Effector memory CD4-positive, alpha-beta T cell (primary cell): Measurements from ENCODE around the gene CCDC85A.

Source experiments
- DNase-seq, 3 donors: peaks; one replicate each; pipeline ENCODE4 v3.0.0-alpha.2; 2020
- H3K27ac ChIP-seq: 2 replicates; pipeline ENCODE4 v1.7.0; 2013; ENCODE audit warnings: mild to moderate bottlenecking, low read length, moderate library complexity; ENCODE audit not compliant: insufficient read depth, poor library complexity, severe bottlenecking
- H3K27me3 ChIP-seq: replicated peaks from 2 replicates; pipeline ENCODE4 v1.7.0; 2013; ENCODE audit warnings: mild to moderate bottlenecking, low read length; ENCODE audit not compliant: insufficient read depth, control insufficient read depth, poor library complexity, severe bottlenecking
- H3K36me3 ChIP-seq: 2 replicates; pipeline ENCODE4 v1.7.0; 2013; ENCODE audit warnings: mild to moderate bottlenecking, low read length, moderate library complexity; ENCODE audit not compliant: control insufficient read depth, insufficient read depth
- H3K4me1 ChIP-seq: 2 replicates; pipeline ENCODE4 v1.7.0; 2013; ENCODE audit warnings: low read length, mild to moderate bottlenecking; ENCODE audit not compliant: control insufficient read depth, insufficient read depth, poor library complexity, severe bottlenecking
- H3K4me3 ChIP-seq: 2 replicates; pipeline ENCODE4 v1.7.0; 2013; ENCODE audit warnings: low read length, low read depth, mild to moderate bottlenecking; ENCODE audit not compliant: insufficient read depth, poor library complexity, severe bottlenecking
- H3K9me3 ChIP-seq: 2 replicates; pipeline ENCODE4 v1.7.0; 2013; ENCODE audit warnings: mild to moderate bottlenecking, low read length, moderate library complexity; ENCODE audit not compliant: control insufficient read depth

The CCDC85A gene

DNA sequence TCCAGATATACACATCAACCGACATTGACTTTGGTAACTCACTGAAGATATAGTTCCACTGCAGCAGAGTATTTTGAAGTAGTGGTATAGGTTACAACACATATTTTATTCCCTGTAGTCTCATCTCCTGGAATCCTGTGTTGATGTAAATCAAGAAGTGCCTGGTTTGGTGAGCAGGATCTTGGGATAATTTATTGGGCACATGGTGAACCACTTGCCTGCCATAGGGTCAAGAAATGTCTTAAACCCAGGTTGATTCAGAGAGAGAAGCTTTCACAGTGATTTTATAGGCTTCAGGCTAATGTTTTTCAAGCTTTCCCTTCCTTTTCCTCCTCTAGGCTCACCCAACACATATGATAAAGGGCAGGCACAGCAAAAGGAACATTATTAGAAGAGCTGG, 24.6 kb downstream of the CCDC85A start:
- H3K9me3 ChIP-seq: no peaks in the 10 kb centered on the region
- H3K36me3 ChIP-seq: no peaks in the 10 kb centered on the region
- DNase-seq: no peak
- no peaks in the 10 kb centered on the region for H3K4me1 ChIP-seq
- no peaks in the 10 kb centered on the region for H3K27me3 ChIP-seq
- H3K27ac ChIP-seq: no peak overlapping the region
- H3K4me3 ChIP-seq: no peak overlapping the region

DNA sequence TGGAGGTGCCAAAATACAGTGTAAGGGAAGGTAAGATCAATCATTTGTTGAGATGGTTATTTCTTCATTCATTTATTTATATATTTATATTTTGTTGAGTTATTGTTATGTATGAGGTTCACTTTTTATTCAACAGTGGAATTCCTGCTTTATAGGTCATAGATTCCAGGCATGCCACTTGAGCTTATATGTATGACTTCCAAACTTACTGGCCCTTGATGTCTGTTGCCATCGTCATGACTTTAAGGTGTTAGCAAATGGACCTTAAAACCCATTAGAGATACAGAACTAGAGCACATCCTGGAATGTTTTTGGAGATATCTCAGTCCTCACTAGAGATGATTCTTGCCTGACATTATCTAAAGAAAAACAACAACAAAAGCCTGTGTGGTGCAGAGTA, 25.9 kb downstream of the CCDC85A start:
- H3K9me3 ChIP-seq: no peaks in the 10 kb centered on the region
- no peak overlapping the region for H3K27ac ChIP-seq
- H3K36me3 ChIP-seq: no peaks in the 10 kb centered on the region
- no peaks in the 10 kb centered on the region for H3K27me3 ChIP-seq
- no peak overlapping the region for H3K4me3 ChIP-seq
- DNase-seq: no peak
- H3K4me1 ChIP-seq: no peaks in the 10 kb centered on the region

DNA sequence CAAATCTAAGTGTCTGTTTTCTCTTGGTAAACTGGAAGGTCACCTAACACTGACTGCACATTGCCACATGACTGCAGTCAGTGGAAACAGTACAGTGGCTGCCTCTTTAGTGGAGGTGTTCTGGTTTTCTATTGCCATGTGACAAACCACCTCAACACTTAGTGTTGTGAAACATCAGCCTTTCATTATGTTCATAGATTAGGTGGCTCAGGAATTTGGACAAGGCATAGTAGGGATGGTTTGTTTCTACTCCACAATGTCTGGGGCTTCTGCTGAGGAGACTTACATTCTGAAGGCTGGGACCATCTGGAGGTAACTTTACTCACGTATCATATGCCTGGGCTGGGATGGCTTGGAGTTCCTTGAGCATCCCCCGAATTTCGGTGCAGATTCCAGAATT, 26.5 kb downstream of the CCDC85A start:
- no peak overlapping the region for H3K27ac ChIP-seq
- no peaks in the 10 kb centered on the region for H3K27me3 ChIP-seq
- H3K4me3 ChIP-seq: no peak overlapping the region
- no peaks in the 10 kb centered on the region for H3K4me1 ChIP-seq
- H3K9me3 ChIP-seq: no peaks in the 10 kb centered on the region
- H3K36me3 ChIP-seq: no peaks in the 10 kb centered on the region
- no peak for DNase-seq

DNA sequence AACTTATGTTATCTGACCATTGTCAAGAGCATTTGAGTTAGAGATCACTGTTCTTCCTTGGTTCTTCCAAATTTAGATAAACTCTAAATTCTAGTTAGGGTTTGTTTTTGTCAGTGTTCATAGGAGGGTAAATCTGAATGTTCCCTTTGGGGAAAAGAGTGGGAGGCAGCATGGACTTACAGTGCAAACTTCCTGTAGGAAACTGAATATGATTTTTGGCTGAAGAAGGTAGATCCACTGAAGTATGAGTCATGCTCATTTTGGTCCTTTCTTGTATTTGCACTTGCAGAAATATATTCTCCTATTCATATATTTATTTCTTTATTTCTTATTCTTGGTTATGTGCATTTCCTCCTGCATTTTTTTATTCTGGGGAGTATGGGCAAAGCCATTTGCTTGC, 27.3 kb downstream of the CCDC85A start:
- no peaks in the 10 kb centered on the region for H3K4me1 ChIP-seq
- no peak overlapping the region for H3K27ac ChIP-seq
- H3K27me3 ChIP-seq: no peaks in the 10 kb centered on the region
- no peak for DNase-seq
- H3K4me3 ChIP-seq: no peak overlapping the region
- H3K36me3 ChIP-seq: no peaks in the 10 kb centered on the region
- no peaks in the 10 kb centered on the region for H3K9me3 ChIP-seq

DNA sequence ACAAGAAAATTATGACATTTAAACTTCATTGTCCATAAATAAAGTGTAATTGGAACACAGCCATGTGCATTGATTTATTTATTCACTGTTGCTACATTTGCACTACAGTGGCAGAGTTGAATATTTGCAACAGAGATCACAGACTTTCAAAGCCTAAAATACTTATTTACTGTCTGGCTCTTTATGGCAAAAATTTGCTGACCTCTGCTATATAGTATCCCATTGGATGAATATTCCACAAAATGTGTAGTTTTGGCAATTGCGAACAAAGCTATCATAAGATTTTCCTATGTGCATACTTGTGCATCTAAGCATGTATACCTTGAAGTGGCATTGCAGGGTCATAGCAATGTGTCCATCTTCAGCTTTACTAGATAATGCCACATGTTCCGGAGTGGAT, 32.1 kb downstream of the CCDC85A start:
- no peak overlapping the region for H3K4me3 ChIP-seq
- H3K9me3 ChIP-seq: no peaks in the 10 kb centered on the region
- no peak for DNase-seq
- no peaks in the 10 kb centered on the region for H3K36me3 ChIP-seq
- H3K4me1 ChIP-seq: no peaks in the 10 kb centered on the region
- no peaks in the 10 kb centered on the region for H3K27me3 ChIP-seq
- H3K27ac ChIP-seq: no peak overlapping the region

DNA sequence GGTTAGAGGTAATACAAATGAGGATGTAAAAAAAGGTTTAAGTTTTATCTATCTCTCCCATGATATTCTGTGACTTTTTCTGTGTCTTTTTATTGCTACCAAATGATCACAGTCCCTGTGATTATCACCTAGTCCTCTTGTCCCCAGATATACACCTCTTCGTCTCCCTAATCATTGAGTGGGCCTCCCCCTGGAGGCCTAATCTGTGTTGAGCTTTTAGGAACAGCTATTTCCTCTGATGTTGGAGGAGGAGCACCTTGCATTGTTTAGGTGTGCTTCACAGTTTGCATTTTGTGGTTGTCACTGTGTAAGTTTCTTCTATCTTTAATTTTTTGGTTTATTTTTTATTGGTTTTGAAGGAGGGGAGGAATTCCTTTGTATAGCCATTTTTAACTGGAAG, 33.3 kb downstream of the CCDC85A start:
- no peak for DNase-seq
- no peak overlapping the region for H3K27ac ChIP-seq
- H3K27me3 ChIP-seq: no peaks in the 10 kb centered on the region
- no peaks in the 10 kb centered on the region for H3K9me3 ChIP-seq
- H3K4me1 ChIP-seq: no peaks in the 10 kb centered on the region
- no peak overlapping the region for H3K4me3 ChIP-seq
- H3K36me3 ChIP-seq: no peaks in the 10 kb centered on the region

DNA sequence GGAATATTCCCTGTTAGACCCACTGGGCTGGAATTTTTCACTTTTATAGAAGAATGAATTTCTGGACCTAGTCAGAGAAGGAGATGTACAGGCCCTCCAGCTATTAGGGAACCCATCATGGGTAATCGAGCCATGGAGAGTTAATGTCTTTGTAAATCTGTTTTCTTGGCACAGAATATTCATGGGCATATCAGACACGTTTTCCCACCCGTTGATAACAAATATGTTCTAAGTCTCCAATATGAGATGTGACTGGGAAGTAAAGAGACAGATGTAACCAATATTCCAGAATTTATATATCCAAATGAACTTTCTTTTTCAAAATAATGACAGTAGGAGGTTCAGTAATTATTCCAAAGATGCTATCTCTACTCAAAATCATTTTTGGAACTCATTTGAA, 38.7 kb downstream of the CCDC85A start:
- Histone ChIP-seq H3K9me3 (no peaks in the 10 kb centered on the region), H3K27me3 (no peaks in the 10 kb centered on the region), H3K4me3 (no peak overlapping the region), H3K36me3 (no peaks in the 10 kb centered on the region), H3K4me1 (no peaks in the 10 kb centered on the region), H3K27ac (no peak overlapping the region)
- DNase-seq: no peak

DNA sequence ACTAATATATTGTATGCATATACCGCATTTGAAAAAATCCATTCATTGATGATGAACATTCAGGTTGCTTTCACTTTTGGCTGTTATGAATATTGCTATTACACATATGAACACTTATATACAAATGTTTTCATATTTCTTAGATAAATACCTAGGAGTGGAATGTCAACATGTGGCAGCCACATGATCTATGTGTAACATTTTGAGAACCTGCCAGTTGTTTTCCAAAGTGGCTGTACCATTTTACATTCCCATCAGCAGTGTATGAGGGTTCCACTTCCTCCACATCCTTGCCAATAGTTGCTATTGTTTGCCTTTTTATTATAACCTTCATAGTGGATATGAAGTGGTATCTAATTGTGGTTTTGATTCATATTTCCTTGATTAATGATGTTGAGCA, 40.5 kb downstream of the CCDC85A start:
- Histone ChIP-seq H3K36me3 (no peaks in the 10 kb centered on the region), H3K4me1 (no peaks in the 10 kb centered on the region), H3K4me3 (no peak overlapping the region), H3K9me3 (no peaks in the 10 kb centered on the region), H3K27me3 (no peaks in the 10 kb centered on the region), H3K27ac (no peak overlapping the region)
- no peak for DNase-seq

DNA sequence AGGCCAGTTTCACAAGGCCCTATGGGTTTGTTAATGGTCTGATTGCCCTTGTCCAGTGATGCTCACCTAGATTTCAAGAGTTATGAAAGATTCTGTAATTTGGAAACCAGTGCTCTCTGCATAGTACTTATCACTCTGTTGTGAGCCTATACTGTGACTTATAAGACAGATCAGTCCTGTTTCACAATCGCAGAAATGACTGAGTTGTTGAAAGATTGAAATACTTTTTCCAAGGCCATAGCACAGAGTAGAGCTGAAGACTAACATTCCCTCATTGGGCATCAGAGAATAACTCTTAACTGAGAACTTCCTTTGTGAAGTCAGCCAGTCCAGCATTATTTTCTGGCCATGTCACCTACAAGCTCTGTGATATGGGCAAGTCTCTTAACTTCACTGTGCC, 44.0 kb downstream of the CCDC85A start:
- Histone ChIP-seq H3K27ac (no peak overlapping the region), H3K4me1 (no peaks in the 10 kb centered on the region), H3K9me3 (no peaks in the 10 kb centered on the region), H3K4me3 (no peak overlapping the region), H3K36me3 (no peaks in the 10 kb centered on the region), H3K27me3 (no peaks in the 10 kb centered on the region)
- no peak for DNase-seq

DNA sequence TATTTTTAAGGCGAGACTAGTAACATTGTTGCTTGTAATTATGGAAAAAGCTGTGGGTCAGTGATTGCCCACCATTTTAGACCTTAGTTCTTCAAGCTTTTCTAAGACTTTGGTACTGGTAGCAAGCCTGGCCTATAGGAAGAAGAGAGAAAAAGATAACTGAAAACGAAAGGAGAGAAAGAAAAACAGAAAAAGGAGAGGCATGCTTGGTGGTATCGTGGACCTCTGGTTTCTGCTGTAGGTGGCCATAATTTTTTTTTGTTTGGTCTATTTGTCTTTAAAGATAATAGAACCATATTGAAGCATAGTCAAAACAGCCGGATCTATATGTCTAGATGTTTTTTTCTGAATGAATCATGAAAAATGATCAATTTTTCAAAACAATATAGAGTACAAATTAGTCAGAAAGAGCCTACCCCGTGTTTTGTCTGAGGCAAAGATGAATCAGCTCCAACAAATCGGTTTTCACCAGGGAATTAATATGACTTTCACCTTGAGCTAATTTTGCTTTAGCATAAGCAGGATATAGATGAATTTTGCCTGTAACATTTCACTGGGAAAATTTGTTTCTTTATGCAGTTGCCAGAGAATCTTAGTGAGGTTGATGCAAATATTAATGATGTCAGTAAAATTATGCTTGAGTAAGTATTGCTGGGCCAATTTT, 45.7 kb downstream of the CCDC85A start:
- H3K9me3 ChIP-seq: no peaks in the 10 kb centered on the region
- no peaks in the 10 kb centered on the region for H3K36me3 ChIP-seq
- no peak overlapping the region for H3K4me3 ChIP-seq
- no peaks in the 10 kb centered on the region for H3K4me1 ChIP-seq
- H3K27me3 ChIP-seq: no peaks in the 10 kb centered on the region
- DNase-seq: no peak
- H3K27ac ChIP-seq: no peak overlapping the region
